HG03520 (cell line): ENCODE results near the gene SPTLC3.

ENCODE experiments used
- ATAC-seq: cut with Tn5 transposase; IDR thresholded peaks from one replicate; pipeline ENCODE4 v1.9.1; 2021; ENCODE audit warnings: mild to moderate bottlenecking, moderate library complexity; ENCODE audit not compliant: unreplicated experiment

Gene SPTLC3

GRCh38 chr20:12984069-12984765 lies 24.6 kb upstream of the SPTLC3 start:
- ATAC-seq: no peak

- no peak for ATAC-seq
Observed at GRCh38 chr20:12984863-12985262, 23.9 kb upstream of the SPTLC3 start.

GRCh38 chr20:12987261-12987660 lies 21.5 kb upstream of the SPTLC3 start:
- no peak for ATAC-seq

GRCh38 chr20:12989586-12990115 lies 19.1 kb upstream of the SPTLC3 start:
- no peak for ATAC-seq

GRCh38 chr20:12997128-12997655 lies 11.6 kb upstream of the SPTLC3 start:
- no peak for ATAC-seq

GRCh38 chr20:12998046-12998445 lies 10.7 kb upstream of the SPTLC3 start:
- ATAC-seq: no peak

- ATAC-seq: no peak
Observed at GRCh38 chr20:12999201-12999600, 9.6 kb upstream of the SPTLC3 start.

- ATAC-seq: no peak
Observed at GRCh38 chr20:13002251-13002650, 6.5 kb upstream of the SPTLC3 start.

- no peak for ATAC-seq
Observed at GRCh38 chr20:13006825-13007224, 1.9 kb upstream of the SPTLC3 start.

GRCh38 chr20:13007596-13007995 lies 1.2 kb upstream of the SPTLC3 start:
- no peak for ATAC-seq

- peak; percentile 87 for ATAC-seq
Observed at GRCh38 chr20:13009682-13010406, 1.1 kb downstream of the SPTLC3 start.

- ATAC-seq: no peak
Observed at GRCh38 chr20:13012886-13013285, 4.1 kb downstream of the SPTLC3 start.

- ATAC-seq: no peak
Observed at GRCh38 chr20:13013411-13013810, 4.6 kb downstream of the SPTLC3 start.

- no peak for ATAC-seq
Observed at GRCh38 chr20:13017235-13017634, 8.5 kb downstream of the SPTLC3 start.

- ATAC-seq: no peak
Observed at GRCh38 chr20:13017883-13018535, 9.2 kb downstream of the SPTLC3 start.

GRCh38 chr20:13021205-13021970 lies 12.6 kb downstream of the SPTLC3 start:
- no peak for ATAC-seq

GRCh38 chr20:13022401-13023155 lies 13.8 kb downstream of the SPTLC3 start:
- ATAC-seq: no peak

GRCh38 chr20:13024596-13024995 lies 15.8 kb downstream of the SPTLC3 start:
- ATAC-seq: no peak

GRCh38 chr20:13025181-13025580 lies 16.4 kb downstream of the SPTLC3 start:
- no peak for ATAC-seq

GRCh38 chr20:13028001-13028400 lies 19.2 kb downstream of the SPTLC3 start:
- no peak for ATAC-seq
